H1 (cell line): ENCODE results near the gene TIMM29. TPM values are rescaled to one million over a fixed set of nuclear protein-coding genes. Genes with fewer than 3 reads are reported as not detected.

Experiments used
- CTCF ChIA-PET: fragments of 300-600 bp; sonication (Branson Sonifier 250); formaldehyde crosslinking; loops from one replicate; lab custom pipeline; 2021; ENCODE audit not compliant: partially characterized antibody; lab: Charles Lee
- POLR2A ChIA-PET: fragments of 300-600 bp; sonication (Branson Sonifier 250); formaldehyde crosslinking; loops from one replicate; lab custom pipeline; 2021; ENCODE audit warnings: inconsistent platforms; ENCODE audit not compliant: partially characterized antibody; lab: Charles Lee
- DNase-seq, 2 experiments: peaks; one replicate each; pipeline versions ENCODE4 v3.0.0 to v3.0.0-alpha.2; 2010 to 2022; ENCODE audit warnings: low spot score in 2 of 2, low read depth in 1 of 2, mixed read lengths in 1 of 2
- FAIRE-seq: peaks from 2 replicates; lab custom pipeline; 2011; peaks lifted over from hg19 to GRCh38; lab: Jason Lieb, UNC
- H2AFZ ChIP-seq: 2 replicates; pipeline ENCODE4 v1.8.1; 2012; ENCODE audit warnings: low read length, inconsistent platforms
- H2AK5ac ChIP-seq: 2 replicates; pipeline ENCODE4 v1.6.1; 2013; ENCODE audit warnings: low read depth, low read length
- H2BK120ac ChIP-seq: replicated peaks from 2 replicates; pipeline ENCODE3; 2013; ENCODE audit warnings: low read depth, low read length, inconsistent platforms
- H2BK12ac ChIP-seq: 2 replicates; pipeline ENCODE4 v1.6.1; 2013; ENCODE audit warnings: low read depth, low read length
- H2BK15ac ChIP-seq: 2 replicates; pipeline ENCODE4 v1.6.1; 2013; ENCODE audit warnings: low read length
- H2BK20ac ChIP-seq: 2 replicates; pipeline ENCODE4 v1.6.1; 2013; ENCODE audit warnings: low read length
- H2BK5ac ChIP-seq: 2 replicates; pipeline ENCODE4 v1.6.1; 2013; ENCODE audit warnings: low read depth, low read length
- H3K14ac ChIP-seq: 2 replicates; pipeline ENCODE4 v1.6.1; 2013; ENCODE audit warnings: inconsistent platforms; ENCODE audit not compliant: insufficient read length
- H3K18ac ChIP-seq: 2 replicates; pipeline ENCODE4 v1.6.1; 2013; ENCODE audit warnings: low read length; ENCODE audit errors: extremely low read depth
- H3K23ac ChIP-seq: 2 replicates; pipeline ENCODE4 v1.6.1; 2013; ENCODE audit warnings: inconsistent platforms; ENCODE audit not compliant: insufficient read length
- H3K23me2 ChIP-seq: 2 replicates; pipeline ENCODE4 v1.6.1; 2013; ENCODE audit warnings: low read depth, low read length
- H3K27ac ChIP-seq: 2 replicates; pipeline ENCODE4 v1.6.1; 2011; ENCODE audit warnings: low read depth, low read length, inconsistent platforms
- H3K27me3 ChIP-seq, 4 experiments: replicated peaks in 1 of 4; 1 replicate in 1 of 4; 2 replicates in 3 of 4; pipeline versions ENCODE4 v1.6.1 to v1.8.1; 2011 to 2013; ENCODE audit warnings: low read length in 3 of 4, mild to moderate bottlenecking in 3 of 4, inconsistent platforms in 2 of 4, mixed read lengths in 2 of 4, moderate library complexity in 1 of 4; ENCODE audit not compliant: control insufficient read depth in 3 of 4, insufficient read depth in 3 of 4; ENCODE audit errors: extremely low read depth in 1 of 4
- H3K36me3 ChIP-seq, 4 experiments: 2 replicates each; pipeline versions ENCODE4 v1.6.1 to v1.8.1; 2011 to 2013; ENCODE audit warnings: mild to moderate bottlenecking in 4 of 4, low read length in 3 of 4, moderate library complexity in 2 of 4, control low read depth in 1 of 4, inconsistent platforms in 1 of 4; ENCODE audit not compliant: insufficient read depth in 4 of 4, control insufficient read depth in 2 of 4
- H3K4ac ChIP-seq: replicated peaks from 2 replicates; pipeline ENCODE3; 2013; ENCODE audit warnings: low read length, low read depth, mixed read lengths, inconsistent platforms; ENCODE audit not compliant: insufficient read length
- H3K4me1 ChIP-seq, 4 experiments: replicated peaks in 1 of 4; 1 replicate in 1 of 4; 2 replicates in 3 of 4; pipeline versions ENCODE4 v1.6.1 to v1.8.1; 2011 to 2013; ENCODE audit warnings: low read length in 3 of 4, inconsistent platforms in 2 of 4, mixed read lengths in 1 of 4; ENCODE audit not compliant: insufficient read depth in 4 of 4, control insufficient read depth in 3 of 4
- H3K4me2 ChIP-seq, 2 experiments: 2 replicates each; pipeline versions ENCODE4 v1.6.1 to v1.8.1; 2011 to 2013; ENCODE audit warnings: low read depth in 2 of 2, low read length in 2 of 2, control low read depth in 1 of 2, inconsistent platforms in 1 of 2, mild to moderate bottlenecking in 1 of 2; ENCODE audit not compliant: insufficient read depth in 1 of 2
- H3K4me3 ChIP-seq, 4 experiments: fragments of 200-600, 300-600 bp in 1 of 4; sonication (generic), shearing (Covaris generic), sonication (Bioruptor Twin) in 1 of 4; 2 replicates each; pipeline versions ENCODE4 v1.5.1 to v1.8.1; 2011 to 2016; ENCODE audit warnings: low read length in 4 of 4, low read depth in 3 of 4, control low read depth in 2 of 4, inconsistent platforms in 2 of 4, mild to moderate bottlenecking in 2 of 4, mixed read lengths in 1 of 4, moderate library complexity in 1 of 4; ENCODE audit not compliant: insufficient read depth in 2 of 4; ENCODE audit errors: extremely low read depth in 1 of 4
- H3K56ac ChIP-seq: replicated peaks from 2 replicates; pipeline ENCODE3; 2013; ENCODE audit warnings: low read depth, mild to moderate bottlenecking, mixed read lengths, low read length, inconsistent platforms; ENCODE audit not compliant: insufficient read length
- H3K79me1 ChIP-seq: 2 replicates; pipeline ENCODE4 v1.6.1; 2013; ENCODE audit warnings: low read depth, low read length, control low read depth
- H3K79me2 ChIP-seq, 2 experiments: 2 replicates each; pipeline versions ENCODE4 v1.6.1 to v1.8.1; 2012 to 2013; ENCODE audit warnings: low read length in 2 of 2, mild to moderate bottlenecking in 2 of 2, inconsistent platforms in 1 of 2; ENCODE audit not compliant: insufficient read depth in 2 of 2, control insufficient read depth in 1 of 2
- H3K9ac ChIP-seq, 4 experiments: replicated peaks in 1 of 4; 1 replicate in 1 of 4; 2 replicates in 3 of 4; pipeline versions ENCODE4 v1.6.1 to v1.8.1; 2011 to 2013; ENCODE audit warnings: low read depth in 3 of 4, low read length in 3 of 4, control low read depth in 2 of 4, mild to moderate bottlenecking in 2 of 4, moderate library complexity in 2 of 4, inconsistent platforms in 1 of 4; ENCODE audit errors: extremely low read depth in 1 of 4
- H3K9me3 ChIP-seq, 2 experiments: 2 replicates each; pipeline versions ENCODE4 v1.6.1 to v1.8.1; 2012 to 2013; ENCODE audit warnings: mild to moderate bottlenecking in 2 of 2, moderate library complexity in 2 of 2, control low read depth in 1 of 2, inconsistent platforms in 1 of 2, low read depth in 1 of 2, low read length in 1 of 2, mixed read lengths in 1 of 2; ENCODE audit not compliant: insufficient read depth in 2 of 2
- H4K20me1 ChIP-seq, 2 experiments: replicated peaks in 1 of 2; 2 replicates each; pipeline versions ENCODE3 to v1.8.1; 2011 to 2013; ENCODE audit warnings: inconsistent platforms in 2 of 2, low read length in 2 of 2, mild to moderate bottlenecking in 1 of 2; ENCODE audit not compliant: insufficient read depth in 2 of 2, control insufficient read depth in 1 of 2
- H4K5ac ChIP-seq: 2 replicates; pipeline ENCODE4 v1.6.1; 2013; ENCODE audit warnings: low read length, low read depth, mixed read lengths, inconsistent platforms; ENCODE audit not compliant: insufficient read length
- H4K8ac ChIP-seq: 2 replicates; pipeline ENCODE4 v1.8.0; 2013; ENCODE audit warnings: mild to moderate bottlenecking, moderate library complexity, low read length, inconsistent platforms; ENCODE audit not compliant: insufficient read depth; ENCODE audit errors: extremely low read depth
- H4K91ac ChIP-seq: replicated peaks from 2 replicates; pipeline ENCODE3; 2013; ENCODE audit warnings: low read length, mixed read lengths, inconsistent platforms; ENCODE audit not compliant: insufficient read length
- EP300 ChIP-seq, 2 experiments: IDR thresholded peaks; 1 replicate in 1 of 2; 2 replicates in 1 of 2; pipeline ENCODE4 v1.6.1; 2011 to 2012; ENCODE audit warnings: low read depth in 2 of 2, low read length in 2 of 2, mild to moderate bottlenecking in 2 of 2, borderline replicate concordance in 1 of 2, inconsistent platforms in 1 of 2, moderate library complexity in 1 of 2
- EZH2 ChIP-seq: fragments of 200-600 bp; sonication (generic); IDR thresholded peaks from 2 replicates; pipeline ENCODE4 v1.7.1; 2012; ENCODE audit warnings: low read depth, mild to moderate bottlenecking, moderate library complexity, low read length, inconsistent platforms; ENCODE audit not compliant: severe bottlenecking
- JUN ChIP-seq: IDR thresholded peaks from 2 replicates; pipeline ENCODE4 v1.6.1; 2011; ENCODE audit warnings: low read depth, mild to moderate bottlenecking, improper control_type of control experiment, low read length
- POLR2A ChIP-seq, 2 experiments: IDR thresholded peaks; 1 replicate in 1 of 2; 2 replicates in 1 of 2; pipeline ENCODE4 v1.6.1; 2011; ENCODE audit warnings: low read depth in 2 of 2, low read length in 2 of 2, mild to moderate bottlenecking in 2 of 2; ENCODE audit errors: control extremely low read depth in 1 of 2
- SIN3A ChIP-seq, 2 experiments: IDR thresholded peaks in 1 of 2; conservative IDR thresholded peaks in 1 of 2; 2 replicates each; pipeline ENCODE4 v1.6.1; 2011 to 2012; ENCODE audit warnings: low read length in 2 of 2, improper control_type of control experiment in 1 of 2, low read depth in 1 of 2, mild to moderate bottlenecking in 1 of 2
- TAF1 ChIP-seq: IDR thresholded peaks from 2 replicates; pipeline ENCODE4 v1.6.1; 2011; ENCODE audit warnings: mild to moderate bottlenecking, low read depth, low read length
- TEAD4 ChIP-seq: IDR thresholded peaks from 2 replicates; pipeline ENCODE4 v1.6.1; 2012; ENCODE audit warnings: low read depth, low read length, inconsistent platforms, mixed read lengths
- YY1 ChIP-seq: IDR thresholded peaks from 2 replicates; pipeline ENCODE4 v1.6.1; 2011; ENCODE audit warnings: low read depth, mild to moderate bottlenecking, low read length
- ZNF274 ChIP-seq: IDR thresholded peaks from 2 replicates; pipeline ENCODE4 v1.7.0; 2012; ENCODE audit warnings: low read length, borderline replicate concordance; ENCODE audit errors: extremely low read depth
- WGBS, 2 experiments: shearing (Covaris generic) in 1 of 2; methylation state at CpG; one replicate each; pipeline versions ENCODE4 v1.1.6 to v1.1.7; 2013 to 2015; ENCODE audit warnings: low lambda C conversion rate in 2 of 2, mixed read lengths in 2 of 2, inconsistent platforms in 1 of 2, low coverage in 1 of 2, missing lambda C conversion rate in 1 of 2; ENCODE audit not compliant: insufficient replicate concordance in 2 of 2, insufficient coverage in 1 of 2, insufficient read length in 1 of 2; ENCODE audit errors: extremely low coverage in 1 of 2, missing lambda C conversion rate in 1 of 2; 5-methylcytosine and 5-hydroxymethylcytosine counted together
- polyA plus RNA-seq, 7 experiments: library from polyadenylated mRNA; depleted of rRNA in 3 of 7; stranded (reverse) in 5 of 7; unstranded in 2 of 7; fragments of >200 nt in 5 of 7; fragments of 200-250 nt in 2 of 7; gene quantifications; 1 replicate in 5 of 7; 2 replicates in 1 of 7; 4 replicates in 1 of 7; pipeline versions ENCODE4 v1.2.1 to v1.2.3, GENCODE V29; 2011 to 2013; ENCODE audit warnings: missing spikeins in 2 of 7, mixed read lengths in 2 of 7
- total RNA-seq: library from RNA; stranded (reverse); fragmentation: NEBNext Ultra II Directional; extraction: Animal tissue kit (Norgen Biotek cat#: 25700); gene quantifications from 2 replicates; pipeline ENCODE4 v1.2.1, GENCODE V29; 2021

TIMM29 gene
- total and polyA plus RNA-seq, 2 of the 8 experiments (the other 6 are each of a cell fraction or from before 2014, with no cell fraction given): 15.9 to 24.0 TPM

DNA sequence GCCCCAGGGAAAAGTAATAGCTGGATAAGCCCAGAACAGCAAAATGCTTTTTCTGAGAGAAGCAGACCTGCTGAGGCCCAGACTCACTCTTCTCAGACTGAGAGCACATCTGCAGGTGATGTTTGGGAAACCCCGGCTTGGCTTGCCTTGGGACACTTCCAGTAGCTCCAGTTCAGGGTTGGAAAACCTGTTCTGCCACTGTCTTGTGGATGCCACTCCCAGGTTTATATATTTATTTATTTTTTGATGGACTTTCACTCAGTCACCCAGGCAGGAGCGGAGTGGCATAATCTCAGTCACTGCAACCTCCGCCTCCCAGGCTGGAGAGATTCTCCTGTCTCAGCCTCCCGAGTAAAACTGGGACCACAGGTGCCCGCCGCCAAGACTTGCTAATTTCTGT, 24.2 kb downstream of the TIMM29 start:
- H3K4me2 ChIP-seq: no peak overlapping the region
- WGBS, 2 experiments: 98% methylated on average over 6 of the region's 6 CpGs; no CpG with 5 or more reads in 1 of the 2 experiments
- no peak for FAIRE-seq

More for the DNA sequence above, 24.2 kb downstream of the TIMM29 start:
- Histone ChIP-seq H3K18ac (no peak overlapping the region), H3K9me3 (no peaks in the 10 kb centered on the region), H3K23ac (no peak overlapping the region), H3K56ac (no peak overlapping the region), H3K4me3 (no peak overlapping the region), H4K91ac (no peak overlapping the region), H3K79me2 (no peaks in the 10 kb centered on the region), H3K36me3 (no peaks in the 10 kb centered on the region), H4K5ac (no peak overlapping the region), H3K23me2 (no peaks in the 10 kb centered on the region), H3K14ac (no peak overlapping the region), H2BK20ac (no peak overlapping the region), H2AFZ (no peak overlapping the region), H3K4ac (no peak overlapping the region), H2BK12ac (no peak overlapping the region), H3K27me3 (no peaks in the 10 kb centered on the region), H3K9ac (no peak overlapping the region), H3K27ac (no peak overlapping the region), H3K4me1 (no peaks in the 10 kb centered on the region), H3K79me1 (no peaks in the 10 kb centered on the region), H2BK5ac (no peak overlapping the region), H4K20me1 (no peaks in the 10 kb centered on the region), H2BK15ac (no peak overlapping the region), H4K8ac (no peak overlapping the region), H2BK120ac (no peak overlapping the region), H2AK5ac (no peak overlapping the region)
- TF ChIP-seq JUN (no peak), ZNF274 (no peak), POLR2A (IDR thresholded peaks at IDR 0.05; ENCODE audit: control extremely low read depth in 1 of 2, low read depth in 2 of 2, low read length in 2 of 2) (no peak), SIN3A (conservative IDR thresholded peaks at IDR 0.05 in 1 of 2, IDR thresholded peaks at IDR 0.05 in 1 of 2; ENCODE audit: low read depth in 1 of 2, low read length in 2 of 2) (no peak), TAF1 (no peak), TEAD4 (no peak), EP300 (IDR thresholded peaks at IDR 0.05; ENCODE audit: borderline replicate concordance in 1 of 2, low read depth in 2 of 2, low read length in 2 of 2) (no peak), EZH2 (no peak), YY1 (no peak)
- POLR2A ChIA-PET: interaction anchor here (0.5 to 1.8 kb wide), 2 partner anchors 9 to 16 kb away, joined by 4 to 8 read pairs; partner anchors contain the start of gene SMARCA4
- DNase-seq: no peak
- CTCF ChIA-PET: interaction anchor here (1.0 to 3.1 kb wide), 3 partner anchors 11 to 17 kb away, joined by 3 to 22 read pairs (median 3); no protein-coding TSS in a partner anchor
